Parathyroid adenoma (tissue), 2 donors: ENCODE measurements around the gene FRAS1.

Experiments
- H2AFZ ChIP-seq: fragments of 300-600 bp; sonication (generic); one replicate; pipeline ENCODE4 v1.7.0; 2017; ENCODE audit warnings: antibody characterized with exemption, mild to moderate bottlenecking
- H3K27ac ChIP-seq: fragments of 300-600 bp; sonication (generic); one replicate; pipeline ENCODE4 v1.7.0; 2017
- H3K27me3 ChIP-seq: fragments of 300-600 bp; sonication (generic); one replicate; pipeline ENCODE4 v1.7.0; 2017; ENCODE audit warnings: low read length; ENCODE audit not compliant: control insufficient read depth, insufficient read depth
- H3K36me3 ChIP-seq: fragments of 300-600 bp; sonication (generic); one replicate; pipeline ENCODE4 v1.7.0; 2017; ENCODE audit warnings: low read length; ENCODE audit not compliant: control insufficient read depth, insufficient read depth
- H3K4me1 ChIP-seq: fragments of 300-600 bp; sonication (generic); one replicate; pipeline ENCODE4 v1.7.0; 2017; ENCODE audit warnings: control low read depth
- H3K4me2 ChIP-seq: fragments of 300-600 bp; sonication (generic); one replicate; pipeline ENCODE4 v1.7.0; 2017; ENCODE audit warnings: low read length
- H3K4me3 ChIP-seq: fragments of 300-600 bp; sonication (generic); one replicate; pipeline ENCODE4 v1.7.0; 2017; ENCODE audit warnings: low read depth, low read length
- H3K79me2 ChIP-seq: fragments of 300-600 bp; sonication (generic); one replicate; pipeline ENCODE4 v1.7.0; 2017; ENCODE audit warnings: control low read depth
- H3K9ac ChIP-seq: fragments of 300-600 bp; sonication (generic); one replicate; pipeline ENCODE4 v1.7.0; 2017; ENCODE audit warnings: mild to moderate bottlenecking
- H3K9me3 ChIP-seq: fragments of 300-600 bp; sonication (generic); one replicate; pipeline ENCODE4 v1.7.0; 2017; ENCODE audit warnings: low read length; ENCODE audit not compliant: control insufficient read depth
- CTCF ChIP-seq: fragments of 300-600 bp; sonication (generic); IDR thresholded peaks from one replicate; pipeline ENCODE4 v1.7.0; 2017; ENCODE audit warnings: antibody characterized with exemption, mild to moderate bottlenecking
- donor health status: primary hyperparathyroidism.

FRAS1 gene

GRCh38 chr4:78019414-78019813 lies 37.7 kb upstream of the FRAS1 start:
- Histone ChIP-seq H3K4me2 (no peak overlapping the region), H2AFZ (no peak overlapping the region), H3K79me2 (no peaks in the 10 kb centered on the region), H3K27ac (no peak overlapping the region), H3K4me1 (no peaks in the 10 kb centered on the region), H3K9ac (no peak overlapping the region), H3K36me3 (no peaks in the 10 kb centered on the region), H3K9me3 (no peaks in the 10 kb centered on the region), H3K27me3 (no peaks in the 10 kb centered on the region), H3K4me3 (no peak overlapping the region)
- no peak for TF ChIP-seq CTCF

- Histone ChIP-seq H3K27ac (no peak overlapping the region), H3K36me3 (no peaks in the 10 kb centered on the region), H2AFZ (no peak overlapping the region), H3K4me2 (no peak overlapping the region), H3K9ac (no peak overlapping the region), H3K27me3 (no peaks in the 10 kb centered on the region), H3K4me3 (no peak overlapping the region), H3K9me3 (no peaks in the 10 kb centered on the region), H3K79me2 (no peaks in the 10 kb centered on the region), H3K4me1 (no peaks in the 10 kb centered on the region)
- TF ChIP-seq CTCF: no peak
Measured at GRCh38 chr4:78020677-78021076, 36.4 kb upstream of the FRAS1 start.

GRCh38 chr4:78022517-78022916 lies 34.6 kb upstream of the FRAS1 start:
- H3K9ac ChIP-seq: no peak overlapping the region
- no peaks in the 10 kb centered on the region for H3K9me3 ChIP-seq
- no peaks in the 10 kb centered on the region for H3K4me1 ChIP-seq
- no peak overlapping the region for H3K27ac ChIP-seq
- no peaks in the 10 kb centered on the region for H3K36me3 ChIP-seq
- no peaks in the 10 kb centered on the region for H3K27me3 ChIP-seq
- no peak for TF ChIP-seq CTCF
- no peak overlapping the region for H3K4me3 ChIP-seq
- no peaks in the 10 kb centered on the region for H3K79me2 ChIP-seq
- no peak overlapping the region for H3K4me2 ChIP-seq
- H2AFZ ChIP-seq: no peak overlapping the region

GRCh38 chr4:78024085-78024484 lies 33.0 kb upstream of the FRAS1 start:
- H3K9ac ChIP-seq: no peak overlapping the region
- H3K36me3 ChIP-seq: no peaks in the 10 kb centered on the region
- H3K4me3 ChIP-seq: no peak overlapping the region
- no peak overlapping the region for H3K27ac ChIP-seq
- no peak for TF ChIP-seq CTCF
- no peaks in the 10 kb centered on the region for H3K4me1 ChIP-seq
- H3K4me2 ChIP-seq: no peak overlapping the region
- no peak overlapping the region for H2AFZ ChIP-seq
- H3K9me3 ChIP-seq: no peaks in the 10 kb centered on the region
- no peaks in the 10 kb centered on the region for H3K27me3 ChIP-seq
- H3K79me2 ChIP-seq: no peaks in the 10 kb centered on the region

- no peak for TF ChIP-seq CTCF
- no peaks in the 10 kb centered on the region for H3K4me1 ChIP-seq
Measured at GRCh38 chr4:78024576-78025091, 32.5 kb upstream of the FRAS1 start.

More at GRCh38 chr4:78024576-78025091, 32.5 kb upstream of the FRAS1 start:
- H3K27me3 ChIP-seq: no peaks in the 10 kb centered on the region
- no peaks in the 10 kb centered on the region for H3K9me3 ChIP-seq
- no peak overlapping the region for H3K27ac ChIP-seq
- no peak overlapping the region for H2AFZ ChIP-seq
- H3K4me3 ChIP-seq: no peak overlapping the region
- H3K79me2 ChIP-seq: no peaks in the 10 kb centered on the region
- no peak overlapping the region for H3K4me2 ChIP-seq
- no peaks in the 10 kb centered on the region for H3K36me3 ChIP-seq
- H3K9ac ChIP-seq: no peak overlapping the region
